WTC11 (cell line): ENCODE results near the gene SRRM2. TPM values are rescaled to one million over a fixed set of nuclear protein-coding genes. Genes with fewer than 3 reads are reported as not detected.

ENCODE experiments used
- ATAC-seq: fragments of 200-7000 bp; cut with Tn5 transposase; 2 replicates; pipeline ENCODE4 v1.10.0; 2021; ENCODE audit warnings: mild to moderate bottlenecking, moderate library complexity
- CTCF ChIA-PET: fragments of 300-600 bp; sonication (Branson Sonifier 250); formaldehyde crosslinking; loops from one replicate; lab custom pipeline; 2021; ENCODE audit warnings: antibody characterized with exemption; lab: Charles Lee
- POLR2A ChIA-PET: fragments of 350-600 bp; sonication (Branson Sonifier 250); formaldehyde crosslinking; loops from one replicate; lab custom pipeline; 2021; ENCODE audit warnings: antibody characterized with exemption; lab: Charles Lee
- DNase-seq: peaks from one replicate; pipeline ENCODE4 v3.0.0; 2021; ENCODE audit warnings: low spot score
- H3K27ac Mint-ChIP-seq: 2 replicates; pipeline ENCODE4 v1.8.0; 2021; ENCODE audit warnings: mixed read lengths
- H3K27me3 Mint-ChIP-seq: 2 replicates; pipeline ENCODE4 v1.8.0; 2021; ENCODE audit warnings: low read depth, mild to moderate bottlenecking, moderate library complexity, mixed read lengths
- H3K36me3 Mint-ChIP-seq: 2 replicates; pipeline ENCODE4 v1.8.0; 2021; ENCODE audit warnings: mixed read lengths
- H3K4me1 Mint-ChIP-seq: 2 replicates; pipeline ENCODE4 v1.8.0; 2022; ENCODE audit warnings: mixed read lengths
- H3K4me3 Mint-ChIP-seq: 2 replicates; pipeline ENCODE4 v1.8.0; 2021; ENCODE audit warnings: mild to moderate bottlenecking, moderate library complexity, mixed read lengths
- H3K9me3 Mint-ChIP-seq: 2 replicates; pipeline ENCODE4 v1.8.0; 2021; ENCODE audit warnings: mixed read lengths
- ARID4B ChIP-seq: sonication (generic); formaldehyde crosslinking; IDR thresholded peaks from 2 replicates; pipeline ENCODE4 v1.8.0; 2023; ENCODE audit warnings: missing genetic modification reagents, mild to moderate bottlenecking, borderline replicate concordance
- ATF1 ChIP-seq: sonication (generic); formaldehyde crosslinking; IDR thresholded peaks from 2 replicates; pipeline ENCODE4 v1.8.1; 2023; ENCODE audit warnings: mild to moderate bottlenecking, moderate library complexity, missing genetic modification reagents
- ELF4 ChIP-seq: sonication (generic); formaldehyde crosslinking; IDR thresholded peaks from 2 replicates; pipeline ENCODE4 v1.8.1; 2022; ENCODE audit warnings: low read depth, mild to moderate bottlenecking, moderate library complexity, missing genetic modification reagents
- ERG ChIP-seq: fragments of 250-450 bp; sonication (Bioruptor Pico); IDR thresholded peaks from 2 replicates; pipeline ENCODE4 v1.8.0; 2021; ENCODE audit warnings: mild to moderate bottlenecking
- ESRRA ChIP-seq: sonication (generic); formaldehyde crosslinking; IDR thresholded peaks from 2 replicates; pipeline ENCODE4 v1.8.1; 2022; ENCODE audit warnings: mild to moderate bottlenecking, missing genetic modification reagents, borderline replicate concordance
- FOXP1 ChIP-seq: sonication (generic); formaldehyde crosslinking; IDR thresholded peaks from 2 replicates; pipeline ENCODE4 v1.8.0; 2022; ENCODE audit warnings: missing genetic modification reagents, mild to moderate bottlenecking, moderate library complexity, borderline replicate concordance
- HMGA2 ChIP-seq: fragments of 250-450 bp; sonication (Bioruptor Pico); IDR thresholded peaks from 2 replicates; pipeline ENCODE4 v1.4.0; 2021; ENCODE audit warnings: mild to moderate bottlenecking, moderate library complexity
- HMGXB4 ChIP-seq: sonication (generic); formaldehyde crosslinking; IDR thresholded peaks from 2 replicates; pipeline ENCODE4 v1.8.1; 2023; ENCODE audit warnings: mild to moderate bottlenecking, moderate library complexity, missing genetic modification reagents
- MLX ChIP-seq: sonication (generic); formaldehyde crosslinking; IDR thresholded peaks from 2 replicates; pipeline ENCODE4 v1.8.1; 2023; ENCODE audit warnings: mild to moderate bottlenecking, missing genetic modification reagents, moderate library complexity
- PREB ChIP-seq: sonication (generic); formaldehyde crosslinking; IDR thresholded peaks from 2 replicates; pipeline ENCODE4 v1.8.1; 2022; ENCODE audit warnings: mild to moderate bottlenecking, missing genetic modification reagents, moderate library complexity, borderline replicate concordance
- RELA ChIP-seq: sonication (generic); formaldehyde crosslinking; IDR thresholded peaks from 2 replicates; pipeline ENCODE4 v1.8.1; 2022; ENCODE audit warnings: missing genetic modification reagents, mild to moderate bottlenecking, borderline replicate concordance
- SP1 ChIP-seq: sonication (generic); formaldehyde crosslinking; conservative IDR thresholded peaks from 2 replicates; pipeline ENCODE4 v1.8.1; 2022; ENCODE audit warnings: missing genetic modification reagents
- USF2 ChIP-seq: sonication (generic); formaldehyde crosslinking; IDR thresholded peaks from 2 replicates; pipeline ENCODE4 v1.8.1; 2023; ENCODE audit warnings: mild to moderate bottlenecking, missing genetic modification reagents, moderate library complexity
- ZNF281 ChIP-seq: sonication (generic); formaldehyde crosslinking; IDR thresholded peaks from 2 replicates; pipeline ENCODE4 v1.8.0; 2023; ENCODE audit warnings: mild to moderate bottlenecking, missing genetic modification reagents
- ZNF512 ChIP-seq: sonication (generic); formaldehyde crosslinking; IDR thresholded peaks from 2 replicates; pipeline ENCODE4 v1.8.1; 2022; ENCODE audit warnings: missing genetic modification reagents, borderline replicate concordance
- ZSCAN18 ChIP-seq: fragments of 250-450 bp; sonication (Bioruptor Pico); IDR thresholded peaks from 2 replicates; pipeline ENCODE4 v2.1.2; 2022; ENCODE audit warnings: mild to moderate bottlenecking, moderate library complexity
- total RNA-seq: library from RNA; stranded (reverse); gene quantifications from 3 replicates; pipeline ENCODE4 v1.2.3, GENCODE V29; 2021

Gene SRRM2
- total RNA-seq, 1 experiment from 2014 or later = 823 TPM

- Mint-ChIP-seq H3K9me3 (no peaks in the 10 kb centered on the region), H3K4me3 (no peak overlapping the region), H3K36me3 (0 out of 2 replicates have a peak, but pooled peaks cover 2% of the 10 kb centered on the region), H3K4me1 (peaks cover 6% of the 10 kb centered on the region), H3K27ac (no peak overlapping the region; the same call in 1 of the 2 replicates), H3K27me3 (no peaks in the 10 kb centered on the region)
- no peak for DNase-seq
- TF ChIP-seq SP1 (CRISPR knock-in tag) (no peak), HMGXB4 (CRISPR knock-in tag) (no peak)
- CTCF ChIA-PET = interaction anchor here (0.9 to 1.6 kb wide), 4 partner anchors 18 to 93 kb away, joined by 3 to 4 read pairs (median 4); partner anchors contain the start of gene PRSS41
- POLR2A ChIA-PET = no interaction called here
- no peak for ATAC-seq
Observed at GRCh38 chr16:2745961-2746360, 6.5 kb upstream of the SRRM2 start.

- DNase-seq (no peak), ATAC-seq (no peak)
- Mint-ChIP-seq H3K36me3 (peaks cover 8% of the 10 kb centered on the region), H3K27ac (no peak overlapping the region; the same call in 1 of the 2 replicates), H3K9me3 (no peaks in the 10 kb centered on the region), H3K4me3 (no peak overlapping the region), H3K4me1 (peaks cover 16% of the 10 kb centered on the region), H3K27me3 (no peaks in the 10 kb centered on the region)
- ChIA-PET CTCF (no interaction called here), POLR2A (no interaction called here)
- TF ChIP-seq ARID4B (no peak), ESRRA (CRISPR knock-in tag) (no peak), ZNF281 (CRISPR knock-in tag) (no peak), FOXP1 (CRISPR knock-in tag) (no peak), ELF4 (no peak), PREB (CRISPR knock-in tag) (no peak), RELA (no peak), HMGA2 (no peak), ERG (CRISPR knock-in tag) (no peak), USF2 (no peak), ZNF512 (CRISPR knock-in tag) (no peak), MLX (CRISPR knock-in tag) (no peak), ZSCAN18 (no peak), ATF1 (CRISPR knock-in tag) (no peak)
Observed at GRCh38 chr16:2748757-2749455, 3.5 kb upstream of the SRRM2 start.
